Body of pancreas (tissue), 4 donors: ENCODE results near the gene PLCB1.

Experiments
- POLR2A ChIP-seq, 3 donors: fragments of 450-650 bp; IDR thresholded peaks; one replicate each; pipeline ENCODE4 v1.6.1; 2016; ENCODE audit warnings: antibody characterized with exemption in 3 of 3, mild to moderate bottlenecking in 2 of 3
- TF ChIP-seq, protein P1 (sequence below), 7 experiments: fragments of 450-650 bp in 4 of 7; fragments of 200-600 bp in 3 of 7; sonication (generic) in 3 of 7; IDR thresholded peaks; one replicate each; pipeline ENCODE4 v1.5.1; 2016 to 2019; ENCODE audit warnings: antibody characterized with exemption in 7 of 7

GRCh38 chr20:8251201-8251575 lies 119.1 kb downstream of the PLCB1 start:
- TF ChIP-seq, protein P1, sequence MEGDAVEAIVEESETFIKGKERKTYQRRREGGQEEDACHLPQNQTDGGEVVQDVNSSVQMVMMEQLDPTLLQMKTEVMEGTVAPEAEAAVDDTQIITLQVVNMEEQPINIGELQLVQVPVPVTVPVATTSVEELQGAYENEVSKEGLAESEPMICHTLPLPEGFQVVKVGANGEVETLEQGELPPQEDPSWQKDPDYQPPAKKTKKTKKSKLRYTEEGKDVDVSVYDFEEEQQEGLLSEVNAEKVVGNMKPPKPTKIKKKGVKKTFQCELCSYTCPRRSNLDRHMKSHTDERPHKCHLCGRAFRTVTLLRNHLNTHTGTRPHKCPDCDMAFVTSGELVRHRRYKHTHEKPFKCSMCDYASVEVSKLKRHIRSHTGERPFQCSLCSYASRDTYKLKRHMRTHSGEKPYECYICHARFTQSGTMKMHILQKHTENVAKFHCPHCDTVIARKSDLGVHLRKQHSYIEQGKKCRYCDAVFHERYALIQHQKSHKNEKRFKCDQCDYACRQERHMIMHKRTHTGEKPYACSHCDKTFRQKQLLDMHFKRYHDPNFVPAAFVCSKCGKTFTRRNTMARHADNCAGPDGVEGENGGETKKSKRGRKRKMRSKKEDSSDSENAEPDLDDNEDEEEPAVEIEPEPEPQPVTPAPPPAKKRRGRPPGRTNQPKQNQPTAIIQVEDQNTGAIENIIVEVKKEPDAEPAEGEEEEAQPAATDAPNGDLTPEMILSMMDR (IDR thresholded peaks at IDR 0.05), result no peak
- TF ChIP-seq POLR2A (IDR thresholded peaks at IDR 0.05), result no peak
